ENCODE data around the gene STRA8.
"Not testable (repeated sequence)": the region's sequence is repeated elsewhere in the genome, so short reads cannot be mapped to it uniquely, and the experiment has no call there.

The STRA8 gene

DNA sequence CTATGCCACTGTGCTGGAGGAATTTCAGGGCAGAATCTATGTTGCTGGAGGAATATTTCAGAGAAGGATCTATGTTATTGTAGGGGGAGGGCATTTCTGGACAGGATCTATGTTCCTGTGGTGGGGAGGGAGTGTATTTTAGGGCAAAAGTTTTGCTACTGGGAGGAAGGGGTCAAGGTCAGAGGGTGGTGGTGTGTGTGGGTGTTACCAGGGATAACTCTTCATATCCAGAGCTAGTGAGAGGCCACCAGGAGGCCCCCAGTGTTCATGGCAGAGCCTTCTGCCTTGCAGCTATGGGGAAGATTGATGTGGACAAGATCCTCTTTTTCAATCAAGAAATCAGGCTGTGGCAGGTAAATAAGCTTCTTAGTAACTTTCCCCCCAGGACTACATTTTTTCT, 2.0 kb upstream of the STRA8 start:
- ChIA-PET CTCF (interaction anchor here (1.9 kb wide), 1 partner anchor 13 kb away, joined by 10 read pairs; no protein-coding TSS in a partner anchor), POLR2A (no interaction called here)
- no peak for DNase-seq (ENCODE audit: extremely low spot score)
- TF ChIP-seq L3MBTL2 (conservative IDR thresholded peaks at IDR 0.05) (no peak), ELF4 (IDR thresholded peaks at IDR 0.05) (no peak), LEF1 (IDR thresholded peaks at IDR 0.05; ENCODE audit: borderline replicate concordance) (no peak)

DNA sequence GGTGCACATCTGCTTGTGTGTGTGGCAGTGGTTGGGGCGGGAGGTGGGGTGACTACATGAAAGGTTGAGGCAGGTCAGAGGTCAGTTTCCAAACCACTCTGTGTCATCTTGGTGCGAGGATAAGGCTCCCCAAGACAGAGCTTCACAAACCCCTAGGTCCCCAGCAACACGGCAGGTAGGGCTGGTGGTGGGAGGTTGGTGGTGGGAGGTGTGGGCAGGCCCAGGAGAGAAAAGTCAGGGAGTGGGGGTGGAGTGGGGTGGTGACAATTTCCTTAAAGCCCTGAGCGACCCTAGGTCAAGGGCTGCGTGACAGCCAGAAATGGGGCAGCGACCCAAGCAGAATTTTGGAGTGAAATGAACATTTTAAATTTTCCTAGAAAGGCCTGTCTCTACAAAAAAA, 1.6 kb upstream of the STRA8 start:
- DNase-seq (ENCODE audit: extremely low spot score), result no peak
- CTCF ChIA-PET, result interaction anchor here (0.6 to 1.9 kb wide), 6 partner anchors 8 to 244 kb away, joined by 3 to 10 read pairs (median 4); no protein-coding TSS in a partner anchor
- POLR2A ChIA-PET, result interaction anchor here (1.0 kb wide), 1 partner anchor 15 kb away, joined by 3 read pairs; no protein-coding TSS in a partner anchor
- TF ChIP-seq NFRKB (IDR thresholded peaks at IDR 0.05) (no peak), FOXM1 (IDR thresholded peaks at IDR 0.05; ENCODE audit: borderline replicate concordance) (no peak)

DNA sequence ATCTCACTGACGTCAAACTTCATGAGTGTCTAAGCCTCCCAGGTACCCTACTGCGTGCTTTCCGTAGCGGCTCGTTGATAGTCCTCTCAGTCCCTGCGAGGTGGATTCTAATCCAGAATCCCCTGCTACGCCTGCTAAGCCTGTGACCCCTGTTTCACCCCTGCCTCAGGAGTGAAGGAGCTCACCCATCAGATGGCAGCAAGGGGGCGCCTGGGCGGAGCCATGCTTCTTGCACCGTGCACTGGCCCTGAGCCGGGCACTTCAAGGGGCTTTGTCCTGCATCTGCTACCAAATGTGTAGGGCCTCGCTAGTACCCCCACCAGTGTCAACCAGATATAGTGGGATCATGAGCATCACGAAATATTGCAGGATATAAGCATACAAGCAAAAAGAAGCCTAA, 918 bp upstream of the STRA8 start:
- POLR2A ChIA-PET, result interaction anchor here (0.6 to 1.0 kb wide), 2 partner anchors 15 to 22 kb away, joined by 3 to 6 read pairs; partner anchors contain the start of gene WDR91
- peak; percentile 79 for DNase-seq (ENCODE audit: extremely low spot score)
- CTCF ChIA-PET, result interaction anchor here (0.6 to 1.9 kb wide), 10 partner anchors 9 to 244 kb away, joined by 3 to 10 read pairs (median 3); no protein-coding TSS in a partner anchor
- TF ChIP-seq FOXM1 (IDR thresholded peaks at IDR 0.05; ENCODE audit: borderline replicate concordance) (no peak), CTBP1 (IDR thresholded peaks at IDR 0.05; ENCODE audit: borderline replicate concordance) (no peak), FOXA1 (IDR thresholded peaks at IDR 0.05) (no peak), FOXK2 (IDR thresholded peaks at IDR 0.05) (no peak), ZNF384 (IDR thresholded peaks at IDR 0.05) (no peak), HDGF (IDR thresholded peaks at IDR 0.05; ENCODE audit: borderline replicate concordance) (no peak), LEF1 (IDR thresholded peaks at IDR 0.05; ENCODE audit: borderline replicate concordance) (no peak), ELF4 (IDR thresholded peaks at IDR 0.05) (no peak), SP1 (IDR thresholded peaks at IDR 0.05) (no peak)
- TF ChIP-seq, protein P1, sequence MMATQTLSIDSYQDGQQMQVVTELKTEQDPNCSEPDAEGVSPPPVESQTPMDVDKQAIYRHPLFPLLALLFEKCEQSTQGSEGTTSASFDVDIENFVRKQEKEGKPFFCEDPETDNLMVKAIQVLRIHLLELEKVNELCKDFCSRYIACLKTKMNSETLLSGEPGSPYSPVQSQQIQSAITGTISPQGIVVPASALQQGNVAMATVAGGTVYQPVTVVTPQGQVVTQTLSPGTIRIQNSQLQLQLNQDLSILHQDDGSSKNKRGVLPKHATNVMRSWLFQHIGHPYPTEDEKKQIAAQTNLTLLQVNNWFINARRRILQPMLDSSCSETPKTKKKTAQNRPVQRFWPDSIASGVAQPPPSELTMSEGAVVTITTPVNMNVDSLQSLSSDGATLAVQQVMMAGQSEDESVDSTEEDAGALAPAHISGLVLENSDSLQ (IDR thresholded peaks at IDR 0.05), result no peak

DNA sequence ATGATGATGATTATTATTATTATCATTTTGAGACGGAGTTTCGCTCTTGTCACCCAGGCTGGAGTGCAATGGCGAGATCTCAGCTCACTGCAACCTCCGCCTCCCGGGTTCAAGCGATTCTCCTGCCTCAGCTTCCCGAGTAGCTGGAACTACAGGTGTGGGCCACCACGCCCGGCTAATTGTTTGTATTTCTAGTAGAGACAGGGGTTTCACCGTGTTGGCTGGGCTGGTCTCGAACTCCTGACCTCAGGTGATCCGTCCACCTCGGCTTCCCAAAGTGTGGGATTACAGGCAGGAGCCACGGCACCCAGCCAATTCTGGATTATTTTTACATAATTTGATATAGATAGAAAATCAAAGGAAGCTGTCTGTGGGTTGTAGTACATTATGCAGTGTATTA, 457 bp downstream of the STRA8 start:
- DNase-seq (ENCODE audit: extremely low spot score); POLR2A ChIA-PET: not testable (repeated sequence)
- CTCF ChIA-PET, result interaction anchor here (0.5 to 0.7 kb wide), 2 partner anchors 40 to 128 kb away, joined by 3 to 4 read pairs; no protein-coding TSS in a partner anchor

DNA sequence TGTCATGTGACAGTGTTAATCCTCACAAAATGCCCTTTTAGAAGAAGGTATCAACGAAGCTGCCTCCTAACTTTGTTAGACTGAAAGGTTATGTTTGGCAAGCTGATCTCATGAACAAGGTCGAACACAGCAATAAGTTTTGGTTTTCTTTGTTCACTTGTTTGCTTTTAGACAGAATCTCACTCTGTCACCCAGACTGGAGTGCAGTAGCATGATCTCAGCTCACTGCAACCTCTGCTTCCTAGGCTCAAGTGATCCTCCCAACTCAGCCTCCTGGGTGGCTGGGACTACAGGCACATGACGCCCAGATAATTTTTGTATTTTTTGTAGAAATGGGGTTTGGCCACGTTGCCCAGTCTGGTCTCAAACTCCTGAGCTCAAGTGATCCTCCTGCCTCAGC, 1.1 kb downstream of the STRA8 start:
- CTCF ChIA-PET, result no interaction called here
- TF ChIP-seq, protein P1 (IDR thresholded peaks at IDR 0.05), result no peak
- no peak for TF ChIP-seq SP1 (IDR thresholded peaks at IDR 0.05)
- TF ChIP-seq LEF1 (IDR thresholded peaks at IDR 0.05; ENCODE audit: borderline replicate concordance), result no peak
- TF ChIP-seq FOXA1 (IDR thresholded peaks at IDR 0.05), result no peak
- TF ChIP-seq CTBP1 (IDR thresholded peaks at IDR 0.05; ENCODE audit: borderline replicate concordance), result no peak
- TF ChIP-seq SUZ12 (IDR thresholded peaks at IDR 0.05), result no peak
- no peak for TF ChIP-seq ELF4 (IDR thresholded peaks at IDR 0.05)
- TF ChIP-seq FOXK2 (IDR thresholded peaks at IDR 0.05), result no peak
- TF ChIP-seq HDGF (IDR thresholded peaks at IDR 0.05; ENCODE audit: borderline replicate concordance), result no peak
- TF ChIP-seq FOXM1 (IDR thresholded peaks at IDR 0.05; ENCODE audit: borderline replicate concordance), result no peak
- no peak for TF ChIP-seq L3MBTL2 (conservative IDR thresholded peaks at IDR 0.05)
- no peak for TF ChIP-seq TARDBP (IDR thresholded peaks at IDR 0.05)
- TF ChIP-seq ARNT (IDR thresholded peaks at IDR 0.05), result no peak
- no peak for TF ChIP-seq BHLHE40 (IDR thresholded peaks at IDR 0.05; ENCODE audit: borderline replicate concordance)
- TF ChIP-seq NFRKB (IDR thresholded peaks at IDR 0.05), result no peak
- TF ChIP-seq ZNF384 (IDR thresholded peaks at IDR 0.05), result no peak
- POLR2A ChIA-PET, result no interaction called here
- DNase-seq (ENCODE audit: extremely low spot score), result no peak

DNA sequence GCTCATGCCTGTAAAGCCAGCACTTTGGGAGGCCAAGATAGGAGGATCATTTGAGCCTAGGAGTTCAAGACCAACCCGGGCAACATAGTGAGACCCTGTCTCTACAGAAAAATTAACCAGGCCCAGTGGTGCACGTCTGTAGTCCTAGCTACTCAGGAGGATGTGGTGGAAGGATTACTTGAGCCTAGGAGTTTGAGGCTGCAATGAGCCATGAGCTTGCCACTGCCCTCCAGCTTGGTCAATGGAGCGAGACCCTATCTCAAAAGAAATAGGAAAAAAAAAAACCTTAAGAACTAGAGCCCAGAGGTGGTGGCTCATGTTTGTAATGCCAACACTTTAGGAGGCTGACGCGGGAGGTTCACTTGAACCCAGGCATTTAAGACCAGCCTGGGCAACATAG, 2.2 kb downstream of the STRA8 start:
- CTCF ChIA-PET, result interaction anchor here (0.7 kb wide), 1 partner anchor 22 kb away, joined by 4 read pairs; no protein-coding TSS in a partner anchor
- TF ChIP-seq FOXM1 (IDR thresholded peaks at IDR 0.05; ENCODE audit: borderline replicate concordance), result no peak
- TF ChIP-seq ZNF384 (IDR thresholded peaks at IDR 0.05), result no peak
- TF ChIP-seq HDGF (IDR thresholded peaks at IDR 0.05; ENCODE audit: borderline replicate concordance), result no peak
- TF ChIP-seq BHLHE40 (IDR thresholded peaks at IDR 0.05; ENCODE audit: borderline replicate concordance), result no peak
- TF ChIP-seq FOXK2 (IDR thresholded peaks at IDR 0.05), result no peak
- TF ChIP-seq SP1 (IDR thresholded peaks at IDR 0.05), result no peak
- TF ChIP-seq ARNT (IDR thresholded peaks at IDR 0.05), result no peak
- no peak for TF ChIP-seq L3MBTL2 (conservative IDR thresholded peaks at IDR 0.05)
- TF ChIP-seq SUZ12 (IDR thresholded peaks at IDR 0.05), result no peak
- TF ChIP-seq NFRKB (IDR thresholded peaks at IDR 0.05), result no peak
- TF ChIP-seq, protein P1 (IDR thresholded peaks at IDR 0.05), result no peak
- no peak for TF ChIP-seq TARDBP (IDR thresholded peaks at IDR 0.05)
- no peak for TF ChIP-seq ELF4 (IDR thresholded peaks at IDR 0.05)
- no peak for TF ChIP-seq CTBP1 (IDR thresholded peaks at IDR 0.05; ENCODE audit: borderline replicate concordance)
- no peak for TF ChIP-seq FOXA1 (IDR thresholded peaks at IDR 0.05)
- TF ChIP-seq LEF1 (IDR thresholded peaks at IDR 0.05; ENCODE audit: borderline replicate concordance), result no peak
- POLR2A ChIA-PET, result interaction anchor here (1.0 kb wide), 1 partner anchor 65 kb away, joined by 3 read pairs; the partner anchor contains the start of gene CYREN
- DNase-seq (ENCODE audit: extremely low spot score), result no peak

DNA sequence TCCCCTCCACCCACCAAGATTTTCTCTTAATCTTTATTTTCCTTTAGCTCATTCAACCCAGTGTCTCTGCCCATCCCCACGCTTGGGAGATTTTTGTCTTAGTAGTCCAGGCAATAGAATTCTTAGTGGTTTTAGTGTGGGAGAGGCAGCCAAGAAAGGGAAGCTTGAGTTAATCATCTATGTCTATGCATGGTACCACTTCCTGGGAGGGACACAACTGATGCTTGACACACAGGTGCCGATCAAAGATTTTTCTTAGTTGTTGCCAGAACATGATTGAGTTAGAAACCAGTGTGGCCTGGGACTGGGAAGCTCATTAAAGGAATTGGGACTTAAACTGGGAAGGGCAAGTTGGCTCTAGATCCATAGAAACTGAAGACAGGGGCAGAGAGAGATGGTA, 3.1 kb downstream of the STRA8 start:
- no peak for TF ChIP-seq FOXA1 (IDR thresholded peaks at IDR 0.05)
- CTCF ChIA-PET, result no interaction called here
- no peak for DNase-seq (ENCODE audit: extremely low spot score)
- POLR2A ChIA-PET, result interaction anchor here (1.0 kb wide), 1 partner anchor 66 kb away, joined by 3 read pairs; the partner anchor contains the start of gene CYREN

Measured in HEK293T (cell line).